K562 (cell line): ENCODE data around the gene SRSF1. TPM values are rescaled to one million over a fixed set of nuclear protein-coding genes. Genes with fewer than 3 reads are reported as not detected.

Experiments used
- ATAC-seq: fragments of 200-7000 bp; cut with Tn5 transposase; 3 replicates; pipeline ENCODE4 v1.9.1; 2020; ENCODE audit warnings: moderate library complexity
- BruUV-seq: library from RNA; stranded (reverse); fragments of 400-500 nt; replicated peaks from 2 replicates; lab custom pipeline; 2021; lab: Mats Ljungman, UMichigan
- CTCF ChIA-PET: fragments of 300-600 bp; formaldehyde crosslinking; extraction: SDS; loops from one replicate; lab custom pipeline; 2021; ENCODE audit warnings: low intra/inter-chr PET ratio; lab: Yijun Ruan, JAX
- POLR2A ChIA-PET: fragments of 300-600, 350-650 bp; sonication (Branson Sonifier 250); formaldehyde crosslinking; extraction: SDS; loops from one replicate; lab custom pipeline; 2021; ENCODE audit warnings: antibody characterized with exemption, inconsistent platforms; lab: Yijun Ruan, JAX
- DNase-seq, 4 experiments: peaks; one replicate each; pipeline versions ENCODE4 v3.0.0 to v3.0.0-alpha.2; 2011 to 2018; ENCODE audit warnings: low spot score in 3 of 4, mixed read lengths in 3 of 4; ENCODE audit errors: extremely low read depth in 1 of 4
- FAIRE-seq: peaks from 2 replicates; lab custom pipeline; 2011; peaks lifted over from hg19 to GRCh38; lab: Jason Lieb, UNC
- H2AFZ ChIP-seq: 2 replicates; pipeline ENCODE4 v1.6.0; 2011; ENCODE audit warnings: low read depth, low read length, control low read depth, inconsistent platforms
- H3K27ac ChIP-seq: fragments of 200-600 bp; 3 replicates; pipeline ENCODE4 v1.8.0; 2011; ENCODE audit warnings: low read depth, mild to moderate bottlenecking, control low read depth, inconsistent platforms, low read length, moderate library complexity, mixed read lengths; ENCODE audit errors: extremely low read depth
- H3K27me3 ChIP-seq, 2 experiments: fragments of 300-600 bp in 1 of 2; 2 replicates in 1 of 2; 3 replicates in 1 of 2; pipeline versions ENCODE4 v1.6.0 to v1.8.0; 2011; ENCODE audit warnings: inconsistent platforms in 2 of 2, low read length in 2 of 2, mild to moderate bottlenecking in 1 of 2, mixed read lengths in 1 of 2, moderate library complexity in 1 of 2; ENCODE audit not compliant: control insufficient read depth in 2 of 2, insufficient read depth in 2 of 2
- H3K36me3 ChIP-seq: fragments of 300-600 bp; 3 replicates; pipeline ENCODE4 v1.8.0; 2011; ENCODE audit warnings: mild to moderate bottlenecking, low read length, inconsistent platforms; ENCODE audit not compliant: control insufficient read depth, insufficient read depth
- H3K4me1 ChIP-seq, 2 experiments: fragments of 200-600 bp in 1 of 2; replicated peaks in 1 of 2; 2 replicates in 1 of 2; 3 replicates in 1 of 2; pipeline versions ENCODE4 v1.5.1 to v1.8.0; 2011; ENCODE audit warnings: inconsistent platforms in 2 of 2, low read length in 2 of 2, mild to moderate bottlenecking in 1 of 2, mixed read lengths in 1 of 2, moderate library complexity in 1 of 2; ENCODE audit not compliant: control insufficient read depth in 2 of 2, insufficient read depth in 2 of 2
- H3K4me2 ChIP-seq: 2 replicates; pipeline ENCODE4 v1.6.1; 2011; ENCODE audit warnings: low read length, control low read depth, inconsistent platforms, mixed read lengths; ENCODE audit not compliant: insufficient read depth
- H3K4me3 ChIP-seq: fragments of 200-600 bp; sonication (generic), shearing (Covaris generic); 2 replicates; pipeline ENCODE4 v1.5.1; 2016; ENCODE audit warnings: control low read depth, inconsistent platforms
- H3K79me2 ChIP-seq: fragments of 200-600 bp; 3 replicates; pipeline ENCODE4 v1.8.0; 2011; ENCODE audit warnings: low read length, inconsistent platforms; ENCODE audit not compliant: control insufficient read depth, insufficient read depth
- H3K9ac ChIP-seq, 2 experiments: 2 replicates each; pipeline versions ENCODE4 v1.6.0 to v1.6.1; 2011; ENCODE audit warnings: low read depth in 2 of 2, low read length in 2 of 2, control low read depth in 1 of 2, inconsistent platforms in 1 of 2, mild to moderate bottlenecking in 1 of 2, mixed read lengths in 1 of 2; ENCODE audit not compliant: insufficient read depth in 1 of 2
- H3K9me1 ChIP-seq: one replicate; pipeline ENCODE4 v1.6.0; 2011; ENCODE audit warnings: inconsistent platforms, mild to moderate bottlenecking, low read length, moderate library complexity; ENCODE audit not compliant: control insufficient read depth, insufficient read depth
- H3K9me3 ChIP-seq: replicated peaks from 2 replicates; pipeline ENCODE4 v1.5.1; 2011; ENCODE audit warnings: low read depth, low read length, inconsistent platforms; ENCODE audit not compliant: control insufficient read depth, insufficient read depth
- H4K20me1 ChIP-seq: replicated peaks from 2 replicates; pipeline ENCODE4 v1.6.1; 2011; ENCODE audit warnings: low read length, inconsistent platforms, mixed read lengths; ENCODE audit not compliant: control insufficient read depth, insufficient read depth
- MEIS2 ChIP-seq: fragments of 450-650 bp; IDR thresholded peaks from 2 replicates; pipeline ENCODE4 v1.6.1; 2014; ENCODE audit warnings: mild to moderate bottlenecking; ENCODE audit not compliant: partially characterized antibody
- PKNOX1 ChIP-seq: fragments of 450-650 bp; IDR thresholded peaks from 2 replicates; pipeline ENCODE4 v1.6.1; 2016
- POU5F1 ChIP-seq: fragments of 150-350 bp; IDR thresholded peaks from 2 replicates; pipeline ENCODE4 v1.6.1; 2014; ENCODE audit warnings: borderline replicate concordance, low read length, low read depth, mild to moderate bottlenecking; ENCODE audit not compliant: partially characterized antibody
- WGBS: fragments of 100-300 bp; shearing (Covaris generic); methylation state at CpG from one replicate; pipeline ENCODE4 v1.1.6; 2016; ENCODE audit warnings: low coverage, mixed read lengths; ENCODE audit not compliant: insufficient coverage; ENCODE audit errors: missing lambda C conversion rate; 5-methylcytosine and 5-hydroxymethylcytosine counted together
- in situ Hi-C: fragments of 300-500 bp; cut with MboI; formaldehyde crosslinking; loops from 4 replicates; pipeline ENCODE4 v1.15.0; 2018; ENCODE audit warnings: inconsistent platforms, mixed read lengths
- intact Hi-C: fragments of 100-400 bp; cut with micrococcal nuclease; formaldehyde crosslinking; loops from 2 replicates; pipeline ENCODE4 v1.14.2; 2022
- polyA plus RNA-seq, 8 experiments: library from polyadenylated mRNA; depleted of rRNA in 4 of 8; stranded (reverse) in 5 of 8; unstranded in 3 of 8; fragments of >200 nt; fragmentation: Nextera tagmentation in 2 of 8; fragmentation: Illumina TruSeq in 1 of 8; extraction: Ambion mirVana in 2 of 8; extraction: Trizol in 1 of 8; gene quantifications; 2 replicates each; pipeline versions ENCODE4 v1.2.1 to v1.2.3, GENCODE V29; 2011 to 2014; ENCODE audit warnings: inconsistent platforms in 1 of 8, missing spikeins in 1 of 8
- total RNA-seq, 7 experiments: library from RNA; depleted of rRNA in 6 of 7; stranded (reverse); fragments of >200 nt in 6 of 7; fragmentation: Illumina TruSeq in 2 of 7; extraction: Trizol in 2 of 7; gene quantifications; 2 replicates each; pipeline versions ENCODE4 v1.2.1 to v1.2.3, GENCODE V29; 2011 to 2021; ENCODE audit warnings: low replicate concordance in 1 of 7

Gene SRSF1
- total and polyA plus RNA-seq, 9 of the 15 experiments (the other 6 are each of a cell fraction or from before 2014, with no cell fraction given): 77.8 to 559 (median 442) TPM

- Histone ChIP-seq H3K9me3 (no peaks in the 10 kb centered on the region), H3K9me1 (no peaks in the 10 kb centered on the region), H3K27me3 (no peaks in the 10 kb centered on the region), H4K20me1 (peaks cover 5% of the 10 kb centered on the region; the same call in 1 of the 2 replicates)
- in situ Hi-C loops: no loop called here
- WGBS: 68% methylated on average over 14 of the region's 14 CpGs
- 0 out of 2 replicates have a peak, but pooled peaks have one; percentile 31 for TF ChIP-seq PKNOX1
- no peak for TF ChIP-seq POU5F1
- TF ChIP-seq MEIS2: peak; percentile 23
- TF ChIP-seq, all 486 proteins: peak for 2
- Histone ChIP-seq H3K4me2 (no peak overlapping the region), H3K4me3 (no peak overlapping the region), H3K4me1 (peaks cover 6 to 14% of the 10 kb centered on the region in 2 experiments; a peak in 3 of 5 replicates), H3K27ac (no peak overlapping the region), H2AFZ (no peak overlapping the region), H3K36me3 (peaks cover 74% of the 10 kb centered on the region), H3K79me2 (peaks cover 58% of the 10 kb centered on the region), H3K9ac (no peak overlapping the region)
- intact Hi-C loops: no loop called here
- BruUV-seq: no TSS peak
- CTCF ChIA-PET: no interaction called here
- POLR2A ChIA-PET: interaction anchor here (0.6 to 2.6 kb wide), 4 partner anchors 9 to 94 kb away, joined by 3 to 11 read pairs (median 4); no protein-coding TSS in a partner anchor
- DNase-seq (no peak), ATAC-seq (no peak), FAIRE-seq (no peak)
Observed at GRCh38 chr17:57982452-57983170, 24.4 kb downstream of the SRSF1 start.
